Measurements from ENCODE around the gene B4GALT2.

DNA sequence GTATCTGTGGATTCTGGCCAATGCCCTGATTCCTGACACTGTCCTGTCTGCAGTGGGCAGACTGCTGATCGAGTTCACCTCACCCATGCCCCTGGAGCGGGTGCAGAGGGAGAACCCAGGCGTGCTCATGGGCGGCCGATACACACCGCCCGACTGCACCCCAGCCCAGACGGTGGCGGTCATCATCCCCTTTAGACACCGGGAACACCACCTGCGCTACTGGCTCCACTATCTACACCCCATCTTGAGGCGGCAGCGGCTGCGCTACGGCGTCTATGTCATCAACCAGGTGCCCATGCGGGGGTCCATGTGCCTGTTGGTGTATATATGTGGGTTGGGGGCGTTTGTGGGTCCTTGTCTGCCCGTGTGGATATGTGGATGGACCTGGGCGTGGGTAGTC, 2.6 kb downstream of the B4GALT2 start:
- TF ChIP-seq, protein P1, sequence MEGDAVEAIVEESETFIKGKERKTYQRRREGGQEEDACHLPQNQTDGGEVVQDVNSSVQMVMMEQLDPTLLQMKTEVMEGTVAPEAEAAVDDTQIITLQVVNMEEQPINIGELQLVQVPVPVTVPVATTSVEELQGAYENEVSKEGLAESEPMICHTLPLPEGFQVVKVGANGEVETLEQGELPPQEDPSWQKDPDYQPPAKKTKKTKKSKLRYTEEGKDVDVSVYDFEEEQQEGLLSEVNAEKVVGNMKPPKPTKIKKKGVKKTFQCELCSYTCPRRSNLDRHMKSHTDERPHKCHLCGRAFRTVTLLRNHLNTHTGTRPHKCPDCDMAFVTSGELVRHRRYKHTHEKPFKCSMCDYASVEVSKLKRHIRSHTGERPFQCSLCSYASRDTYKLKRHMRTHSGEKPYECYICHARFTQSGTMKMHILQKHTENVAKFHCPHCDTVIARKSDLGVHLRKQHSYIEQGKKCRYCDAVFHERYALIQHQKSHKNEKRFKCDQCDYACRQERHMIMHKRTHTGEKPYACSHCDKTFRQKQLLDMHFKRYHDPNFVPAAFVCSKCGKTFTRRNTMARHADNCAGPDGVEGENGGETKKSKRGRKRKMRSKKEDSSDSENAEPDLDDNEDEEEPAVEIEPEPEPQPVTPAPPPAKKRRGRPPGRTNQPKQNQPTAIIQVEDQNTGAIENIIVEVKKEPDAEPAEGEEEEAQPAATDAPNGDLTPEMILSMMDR (IDR thresholded peaks at IDR 0.05), result no peak
- TF ChIP-seq POLR2AphosphoS5 (IDR thresholded peaks at IDR 0.05) (no peak), POLR2A (IDR thresholded peaks at IDR 0.05) (no peak)
